HepG2 (cell line): Measurements from ENCODE around the gene NHERF2. TPM values are rescaled to one million over a fixed set of nuclear protein-coding genes. Genes with fewer than 3 reads are reported as not detected.

Experiments
- EEA1 ChIP-seq: sonication (generic); formaldehyde crosslinking; IDR thresholded peaks from 2 replicates; pipeline ENCODE4 v1.5.1; 2020; ENCODE audit warnings: mild to moderate bottlenecking, missing genetic modification reagents, borderline replicate concordance
- FOXK1 ChIP-seq: sonication (generic); formaldehyde crosslinking; IDR thresholded peaks from 2 replicates; pipeline ENCODE4 v1.4.0; 2020; ENCODE audit warnings: low read depth, missing genetic modification reagents, borderline replicate concordance
- HMG20A ChIP-seq: IDR thresholded peaks from 2 replicates; pipeline ENCODE4 v1.6.1; 2016; ENCODE audit warnings: borderline replicate concordance
- HOXA9 ChIP-seq: sonication (generic); formaldehyde crosslinking; IDR thresholded peaks from 2 replicates; pipeline ENCODE4 v1.8.1; 2022; ENCODE audit warnings: missing genetic modification reagents, mild to moderate bottlenecking, moderate library complexity, borderline replicate concordance
- KDM3A ChIP-seq: IDR thresholded peaks from 2 replicates; pipeline ENCODE4 v1.6.1; 2018; ENCODE audit warnings: low read depth, missing compliant biosample characterization
- ZNF142 ChIP-seq: sonication (generic); formaldehyde crosslinking; IDR thresholded peaks from 2 replicates; pipeline ENCODE4 v1.4.0; 2020; ENCODE audit warnings: missing genetic modification reagents
- ZNF329 ChIP-seq: sonication (generic); formaldehyde crosslinking; IDR thresholded peaks from 2 replicates; pipeline ENCODE4 v1.9.0; 2021; ENCODE audit warnings: low read depth, mild to moderate bottlenecking, missing genetic modification reagents
- ZNF367 ChIP-seq: sonication (generic); formaldehyde crosslinking; IDR thresholded peaks from 2 replicates; pipeline ENCODE4 v1.4.0; 2020; ENCODE audit warnings: missing genetic modification reagents, borderline replicate concordance
- ZNF709 ChIP-seq: sonication (generic); formaldehyde crosslinking; IDR thresholded peaks from 2 replicates; pipeline ENCODE4 v1.5.0; 2020; ENCODE audit warnings: mild to moderate bottlenecking, missing genetic modification reagents
- ZNF891 ChIP-seq: sonication (generic); formaldehyde crosslinking; IDR thresholded peaks from 2 replicates; pipeline ENCODE4 v1.5.0; 2020; ENCODE audit warnings: mild to moderate bottlenecking, missing genetic modification reagents
- polyA plus RNA-seq, 8 experiments: library from polyadenylated mRNA; depleted of rRNA in 3 of 8; stranded (reverse) in 7 of 8; unstranded in 1 of 8; fragments of >200 nt; fragmentation: Illumina TruSeq in 4 of 8; extraction: Trizol in 4 of 8; gene quantifications; 2 replicates each; pipeline versions ENCODE4 v1.2.1 to v1.2.3, GENCODE V29; 2011 to 2016; ENCODE audit warnings: low read depth in 4 of 8, missing spikeins in 1 of 8, mixed read lengths in 1 of 8; ENCODE audit not compliant: insufficient read depth in 1 of 8
- total RNA-seq, 5 experiments: library from RNA; depleted of rRNA; stranded (reverse); fragments of >200 nt; fragmentation: Illumina TruSeq; extraction: Trizol; gene quantifications; 2 replicates each; pipeline ENCODE4 v1.2.3, GENCODE V29; 2016; ENCODE audit warnings: low read depth in 1 of 5
- TF ChIP-seq, protein P1 (sequence below): sonication (generic); formaldehyde crosslinking; IDR thresholded peaks from 2 replicates; pipeline ENCODE4 v1.4.0; 2020; ENCODE audit warnings: missing genetic modification reagents, borderline replicate concordance
- TF ChIP-seq, protein P2 (sequence below): sonication (generic); formaldehyde crosslinking; IDR thresholded peaks from 2 replicates; pipeline ENCODE4 v1.5.0; 2020; ENCODE audit warnings: missing genetic modification reagents, mild to moderate bottlenecking, borderline replicate concordance
- TF ChIP-seq, protein P3 (sequence below): sonication (generic); formaldehyde crosslinking; IDR thresholded peaks from 2 replicates; pipeline ENCODE4 v1.4.0; 2020; ENCODE audit warnings: missing genetic modification reagents
- TF ChIP-seq, protein P4 (sequence below), 2 experiments: fragments of 450-650 bp in 1 of 2; sonication (generic) in 1 of 2; formaldehyde crosslinking; IDR thresholded peaks; 2 replicates each; pipeline versions ENCODE4 v1.5.0 to v1.8.0; 2020 to 2022; ENCODE audit warnings: mild to moderate bottlenecking in 1 of 2, missing genetic modification reagents in 1 of 2

The NHERF2 gene
- total and polyA plus RNA-seq, 2 of the 13 experiments (the other 11 are each of a cell fraction or from before 2014, with no cell fraction given), result 23.7 to 39.3 TPM

- TF ChIP-seq ZNF142 (CRISPR knock-in tag) (0 out of 2 replicates have a peak, but pooled peaks have one; percentile 4), ZNF367 (CRISPR knock-in tag) (no peak), HOXA9 (CRISPR knock-in tag) (no peak), ZNF891 (CRISPR knock-in tag) (peak; percentile 58; the same call in 1 of the 2 replicates), KDM3A (CRISPR knock-in tag) (0 out of 2 replicates have a peak, but pooled peaks have one; percentile 47), ZNF709 (CRISPR knock-in tag) (no peak), ZNF329 (CRISPR knock-in tag) (no peak), HMG20A (CRISPR knock-in tag) (no peak), FOXK1 (CRISPR knock-in tag) (no peak), EEA1 (no peak)
- TF ChIP-seq, protein P1, sequence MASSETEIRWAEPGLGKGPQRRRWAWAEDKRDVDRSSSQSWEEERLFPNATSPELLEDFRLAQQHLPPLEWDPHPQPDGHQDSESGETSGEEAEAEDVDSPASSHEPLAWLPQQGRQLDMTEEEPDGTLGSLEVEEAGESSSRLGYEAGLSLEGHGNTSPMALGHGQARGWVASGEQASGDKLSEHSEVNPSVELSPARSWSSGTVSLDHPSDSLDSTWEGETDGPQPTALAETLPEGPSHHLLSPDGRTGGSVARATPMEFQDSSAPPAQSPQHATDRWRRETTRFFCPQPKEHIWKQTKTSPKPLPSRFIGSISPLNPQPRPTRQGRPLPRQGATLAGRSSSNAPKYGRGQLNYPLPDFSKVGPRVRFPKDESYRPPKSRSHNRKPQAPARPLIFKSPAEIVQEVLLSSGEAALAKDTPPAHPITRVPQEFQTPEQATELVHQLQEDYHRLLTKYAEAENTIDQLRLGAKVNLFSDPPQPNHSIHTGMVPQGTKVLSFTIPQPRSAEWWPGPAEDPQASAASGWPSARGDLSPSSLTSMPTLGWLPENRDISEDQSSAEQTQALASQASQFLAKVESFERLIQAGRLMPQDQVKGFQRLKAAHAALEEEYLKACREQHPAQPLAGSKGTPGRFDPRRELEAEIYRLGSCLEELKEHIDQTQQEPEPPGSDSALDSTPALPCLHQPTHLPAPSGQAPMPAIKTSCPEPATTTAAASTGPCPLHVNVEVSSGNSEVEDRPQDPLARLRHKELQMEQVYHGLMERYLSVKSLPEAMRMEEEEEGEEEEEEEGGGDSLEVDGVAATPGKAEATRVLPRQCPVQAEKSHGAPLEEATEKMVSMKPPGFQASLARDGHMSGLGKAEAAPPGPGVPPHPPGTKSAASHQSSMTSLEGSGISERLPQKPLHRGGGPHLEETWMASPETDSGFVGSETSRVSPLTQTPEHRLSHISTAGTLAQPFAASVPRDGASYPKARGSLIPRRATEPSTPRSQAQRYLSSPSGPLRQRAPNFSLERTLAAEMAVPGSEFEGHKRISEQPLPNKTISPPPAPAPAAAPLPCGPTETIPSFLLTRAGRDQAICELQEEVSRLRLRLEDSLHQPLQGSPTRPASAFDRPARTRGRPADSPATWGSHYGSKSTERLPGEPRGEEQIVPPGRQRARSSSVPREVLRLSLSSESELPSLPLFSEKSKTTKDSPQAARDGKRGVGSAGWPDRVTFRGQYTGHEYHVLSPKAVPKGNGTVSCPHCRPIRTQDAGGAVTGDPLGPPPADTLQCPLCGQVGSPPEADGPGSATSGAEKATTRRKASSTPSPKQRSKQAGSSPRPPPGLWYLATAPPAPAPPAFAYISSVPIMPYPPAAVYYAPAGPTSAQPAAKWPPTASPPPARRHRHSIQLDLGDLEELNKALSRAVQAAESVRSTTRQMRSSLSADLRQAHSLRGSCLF (CRISPR knock-in tag), result no peak
- TF ChIP-seq, protein P2, sequence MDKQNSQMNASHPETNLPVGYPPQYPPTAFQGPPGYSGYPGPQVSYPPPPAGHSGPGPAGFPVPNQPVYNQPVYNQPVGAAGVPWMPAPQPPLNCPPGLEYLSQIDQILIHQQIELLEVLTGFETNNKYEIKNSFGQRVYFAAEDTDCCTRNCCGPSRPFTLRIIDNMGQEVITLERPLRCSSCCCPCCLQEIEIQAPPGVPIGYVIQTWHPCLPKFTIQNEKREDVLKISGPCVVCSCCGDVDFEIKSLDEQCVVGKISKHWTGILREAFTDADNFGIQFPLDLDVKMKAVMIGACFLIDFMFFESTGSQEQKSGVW, result no peak
- TF ChIP-seq, protein P3, sequence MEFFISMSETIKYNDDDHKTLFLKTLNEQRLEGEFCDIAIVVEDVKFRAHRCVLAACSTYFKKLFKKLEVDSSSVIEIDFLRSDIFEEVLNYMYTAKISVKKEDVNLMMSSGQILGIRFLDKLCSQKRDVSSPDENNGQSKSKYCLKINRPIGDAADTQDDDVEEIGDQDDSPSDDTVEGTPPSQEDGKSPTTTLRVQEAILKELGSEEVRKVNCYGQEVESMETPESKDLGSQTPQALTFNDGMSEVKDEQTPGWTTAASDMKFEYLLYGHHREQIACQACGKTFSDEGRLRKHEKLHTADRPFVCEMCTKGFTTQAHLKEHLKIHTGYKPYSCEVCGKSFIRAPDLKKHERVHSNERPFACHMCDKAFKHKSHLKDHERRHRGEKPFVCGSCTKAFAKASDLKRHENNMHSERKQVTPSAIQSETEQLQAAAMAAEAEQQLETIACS (CRISPR knock-in tag), result no peak
- TF ChIP-seq, protein P4, sequence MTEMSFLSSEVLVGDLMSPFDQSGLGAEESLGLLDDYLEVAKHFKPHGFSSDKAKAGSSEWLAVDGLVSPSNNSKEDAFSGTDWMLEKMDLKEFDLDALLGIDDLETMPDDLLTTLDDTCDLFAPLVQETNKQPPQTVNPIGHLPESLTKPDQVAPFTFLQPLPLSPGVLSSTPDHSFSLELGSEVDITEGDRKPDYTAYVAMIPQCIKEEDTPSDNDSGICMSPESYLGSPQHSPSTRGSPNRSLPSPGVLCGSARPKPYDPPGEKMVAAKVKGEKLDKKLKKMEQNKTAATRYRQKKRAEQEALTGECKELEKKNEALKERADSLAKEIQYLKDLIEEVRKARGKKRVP (CRISPR knock-in tag; IDR thresholded peaks at IDR 0.05), result no peak
Observed at GRCh38 chr16:2033057-2033908, 6.6 kb downstream of the NHERF2 start (continued).
